Nephron (organoid): ENCODE results near the gene ATAD3C.
"Not testable (repeated sequence)": the region's sequence is repeated elsewhere in the genome, so short reads cannot be mapped to it uniquely, and the experiment has no call there.

Source experiments
- H3K27ac Mint-ChIP-seq, 3 experiments: 2 replicates each; pipeline ENCODE4 v1.8.0; 2020; ENCODE audit warnings: mixed read lengths in 3 of 3, mild to moderate bottlenecking in 2 of 3, moderate library complexity in 1 of 3
- H3K27me3 Mint-ChIP-seq: 2 replicates; pipeline ENCODE4 v1.8.0; 2021; ENCODE audit warnings: low read depth, mild to moderate bottlenecking, moderate library complexity, mixed read lengths
- H3K36me3 Mint-ChIP-seq: 2 replicates; pipeline ENCODE4 v1.8.0; 2020; ENCODE audit warnings: low read depth, mixed read lengths
- H3K4me1 Mint-ChIP-seq: 2 replicates; pipeline ENCODE4 v1.8.0; 2020; ENCODE audit warnings: mixed read lengths
- H3K4me3 Mint-ChIP-seq, 3 experiments: 2 replicates each; pipeline ENCODE4 v1.8.0; 2020; ENCODE audit warnings: mild to moderate bottlenecking in 3 of 3, mixed read lengths in 3 of 3, moderate library complexity in 2 of 3
- H3K9me3 Mint-ChIP-seq: 2 replicates; pipeline ENCODE4 v1.8.0; 2020; ENCODE audit warnings: mixed read lengths
- CTCF ChIP-seq, 3 experiments: fragments of 200-600 bp; sonication (generic); IDR thresholded peaks; one replicate each; pipeline ENCODE4 v1.5.0; 2021; ENCODE audit warnings: antibody characterized with exemption in 3 of 3; ENCODE audit not compliant: unreplicated experiment in 3 of 3

Gene ATAD3C

GRCh38 chr1:1507305-1507704 is 57.8 kb downstream of the ATAD3C start:
- peak overlapping the region in 2 of 3 experiments; percentile 30 to 51 for H3K4me3 Mint-ChIP-seq
- H3K27ac Mint-ChIP-seq: peak overlapping the region in 2 of 3 experiments; percentile 46 to 54

GRCh38 chr1:1508775-1509464 is 59.4 kb downstream of the ATAD3C start:
- H3K27me3 Mint-ChIP-seq, H3K36me3 Mint-ChIP-seq, H3K4me3 Mint-ChIP-seq, H3K27ac Mint-ChIP-seq, H3K9me3 Mint-ChIP-seq: not testable (repeated sequence)
- peaks cover 20% of the 10 kb centered on the region for H3K4me1 Mint-ChIP-seq

More at GRCh38 chr1:1507305-1507704, 57.8 kb downstream of the ATAD3C start:
- Mint-ChIP-seq H3K4me1 (peaks cover 20% of the 10 kb centered on the region), H3K36me3 (no peaks in the 10 kb centered on the region), H3K27me3 (no peaks in the 10 kb centered on the region), H3K9me3 (no peaks in the 10 kb centered on the region)
- TF ChIP-seq CTCF (IDR thresholded peaks at IDR 0.05; ENCODE audit: unreplicated experiment in 3 of 3): no peak

GRCh38 chr1:1509465-1509850 is 60.0 kb downstream of the ATAD3C start:
- H3K27me3 Mint-ChIP-seq, H3K9me3 Mint-ChIP-seq, H3K36me3 Mint-ChIP-seq, H3K27ac Mint-ChIP-seq, H3K4me3 Mint-ChIP-seq: not testable (repeated sequence)
- peaks cover 20% of the 10 kb centered on the region for H3K4me1 Mint-ChIP-seq

GRCh38 chr1:1510912-1511532 is 61.5 kb downstream of the ATAD3C start:
- Mint-ChIP-seq H3K36me3 (peaks cover 4% of the 10 kb centered on the region), H3K9me3 (no peaks in the 10 kb centered on the region), H3K4me1 (peaks cover 6% of the 10 kb centered on the region), H3K27me3 (no peaks in the 10 kb centered on the region), H3K4me3 (peak overlapping the region; percentile 93 to 97 (median 95)), H3K27ac (peak overlapping the region; percentile 94 to 99 (median 97))
- TF ChIP-seq CTCF (IDR thresholded peaks at IDR 0.05; ENCODE audit: unreplicated experiment in 3 of 3): no peak

- peaks cover 4% of the 10 kb centered on the region for H3K36me3 Mint-ChIP-seq
- H3K4me1 Mint-ChIP-seq: peaks cover 6% of the 10 kb centered on the region
- H3K9me3 Mint-ChIP-seq: no peaks in the 10 kb centered on the region
Observed at GRCh38 chr1:1511533-1512285, 62.2 kb downstream of the ATAD3C start, which contains the start of gene ATAD3A. ATAD3A (plus strand) TSS chr1:1512162; CDS start chr1:1512269, 107 bp downstream.

GRCh38 chr1:1512425-1512824 is 62.9 kb downstream of the ATAD3C start:
- H3K27me3 Mint-ChIP-seq, H3K27ac Mint-ChIP-seq: not testable (repeated sequence)

More at GRCh38 chr1:1511533-1512285, 62.2 kb downstream of the ATAD3C start, which contains the start of gene ATAD3A:
- no peaks in the 10 kb centered on the region for H3K27me3 Mint-ChIP-seq
- peak within 1 kb of the TSS; percentile 94 to 99 (median 97) for H3K27ac Mint-ChIP-seq
- no peak for TF ChIP-seq CTCF (IDR thresholded peaks at IDR 0.05; ENCODE audit: unreplicated experiment in 3 of 3)
- H3K4me3 Mint-ChIP-seq: peak within 1 kb of the TSS; percentile 95 to 97 (median 96)

GRCh38 chr1:1513675-1514074 is 64.2 kb downstream of the ATAD3C start:
- not testable (repeated sequence) for H3K27me3 Mint-ChIP-seq

More at GRCh38 chr1:1512425-1512824, 62.9 kb downstream of the ATAD3C start:
- H3K4me3 Mint-ChIP-seq: peak overlapping the region; percentile 67 to 78 (median 71)
- H3K36me3 Mint-ChIP-seq, H3K4me1 Mint-ChIP-seq, H3K9me3 Mint-ChIP-seq: not testable (repeated sequence)

GRCh38 chr1:1514376-1514775 is 64.9 kb downstream of the ATAD3C start:
- H3K36me3 Mint-ChIP-seq: peaks cover 17% of the 10 kb centered on the region
- not testable (repeated sequence) for H3K27ac Mint-ChIP-seq, H3K9me3 Mint-ChIP-seq, H3K27me3 Mint-ChIP-seq, H3K4me1 Mint-ChIP-seq
- peak overlapping the region in 1 of 3 experiments; percentile 71 for H3K4me3 Mint-ChIP-seq

More at GRCh38 chr1:1513675-1514074, 64.2 kb downstream of the ATAD3C start:
- H3K27ac Mint-ChIP-seq, H3K4me1 Mint-ChIP-seq, H3K9me3 Mint-ChIP-seq: not testable (repeated sequence)
- Mint-ChIP-seq H3K36me3 (peaks cover 14% of the 10 kb centered on the region), H3K4me3 (peak overlapping the region; percentile 74 to 77 (median 77))

- H3K4me1 Mint-ChIP-seq, H3K4me3 Mint-ChIP-seq, H3K27ac Mint-ChIP-seq, H3K27me3 Mint-ChIP-seq, H3K9me3 Mint-ChIP-seq: not testable (repeated sequence)
- H3K36me3 Mint-ChIP-seq: peaks cover 17% of the 10 kb centered on the region
Observed at GRCh38 chr1:1516923-1517322, 67.4 kb downstream of the ATAD3C start.
